Erythroblast (primary cell): ENCODE data around the gene AKT3.

Experiments
- GATA1 ChIP-seq: IDR thresholded peaks from 2 replicates; pipeline ENCODE4 v1.6.1; 2011; ENCODE audit warnings: low read depth, mild to moderate bottlenecking, control low read depth, low read length, moderate library complexity
- POLR2A ChIP-seq: IDR thresholded peaks from 2 replicates; pipeline ENCODE4 v1.6.1; 2011; ENCODE audit warnings: mild to moderate bottlenecking, low read length

DNA sequence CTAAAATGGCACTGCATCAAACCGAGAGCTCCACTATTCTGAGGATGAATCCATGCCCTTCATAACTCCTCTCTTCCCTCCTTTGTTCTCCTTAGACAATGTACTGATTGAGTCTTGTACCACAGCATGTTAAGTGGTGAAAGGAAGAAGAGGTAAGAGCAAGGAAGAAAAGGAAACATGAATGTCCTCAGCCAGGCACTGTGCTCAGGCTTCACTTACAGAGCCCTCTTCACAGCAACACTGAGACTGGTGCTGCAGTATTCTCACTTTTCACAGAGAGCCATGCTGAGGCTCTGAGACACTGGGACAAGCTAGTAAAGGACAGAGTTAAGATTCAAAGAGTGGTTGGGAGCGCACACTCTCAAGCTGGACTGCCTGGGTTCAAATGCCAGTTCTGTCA is 143.5 kb downstream of the AKT3 start:
- TF ChIP-seq POLR2A = no peak
- no peak for TF ChIP-seq GATA1
